IMR-90 (cell line): Measurements from ENCODE around the gene RYR3. TPM values are rescaled to one million over a fixed set of nuclear protein-coding genes. Genes with fewer than 3 reads are reported as not detected.
A peak's percentile ranks its signal among the peaks of the same experiment; 100 is the strongest.

Experiments
- ATAC-seq: fragments of 200-7000 bp; cut with Tn5 transposase; 2 replicates; pipeline ENCODE4 v1.9.1; 2020; ENCODE audit warnings: low read depth, mild to moderate bottlenecking, moderate library complexity
- BruUV-seq: library from RNA; stranded (reverse); fragments of 400-500 nt; replicated peaks from 2 replicates; lab custom pipeline; 2021; lab: Mats Ljungman, UMichigan
- CTCF ChIA-PET: fragments of 300-600 bp; formaldehyde crosslinking; extraction: SDS; loops from one replicate; lab custom pipeline; 2021; ENCODE audit warnings: antibody characterized with exemption; lab: Yijun Ruan, JAX
- POLR2A ChIA-PET: fragments of 300-600 bp; sonication (Branson Sonifier 250); formaldehyde crosslinking; loops from one replicate; lab custom pipeline; 2022; ENCODE audit warnings: antibody characterized with exemption; ENCODE audit not compliant: unreplicated experiment; lab: Charles Lee
- DNase-seq: peaks from one replicate; pipeline ENCODE4 v3.0.0; 2013
- H2AFZ ChIP-seq: replicated peaks from 2 replicates; pipeline ENCODE3; 2013; ENCODE audit warnings: low read length, mild to moderate bottlenecking; ENCODE audit not compliant: poor library complexity
- H2AK5ac ChIP-seq: 2 replicates; pipeline ENCODE4 v1.6.1; 2013; ENCODE audit warnings: low read depth, low read length, inconsistent platforms
- H2AK9ac ChIP-seq: replicated peaks from 2 replicates; pipeline ENCODE3; 2013; ENCODE audit warnings: mild to moderate bottlenecking, low read depth, low read length, moderate library complexity; ENCODE audit not compliant: poor library complexity
- H2BK120ac ChIP-seq: 2 replicates; pipeline ENCODE4 v1.6.1; 2013; ENCODE audit warnings: low read depth, low read length, inconsistent platforms
- H2BK15ac ChIP-seq: 3 replicates; pipeline ENCODE4 v1.6.1; 2013; ENCODE audit warnings: low read depth, low read length, inconsistent platforms
- H2BK20ac ChIP-seq: 2 replicates; pipeline ENCODE4 v1.6.1; 2013; ENCODE audit warnings: low read depth, mild to moderate bottlenecking, inconsistent platforms, low read length, moderate library complexity
- H2BK5ac ChIP-seq: 2 replicates; pipeline ENCODE4 v1.6.1; 2013; ENCODE audit warnings: mild to moderate bottlenecking, low read depth, low read length, inconsistent platforms; ENCODE audit not compliant: poor library complexity, severe bottlenecking
- H3K14ac ChIP-seq: replicated peaks from 2 replicates; pipeline ENCODE4 v1.6.1; 2013; ENCODE audit warnings: low read depth, low read length, inconsistent platforms
- H3K18ac ChIP-seq: 2 replicates; pipeline ENCODE4 v1.6.1; 2013; ENCODE audit warnings: low read depth, low read length, control low read depth
- H3K23ac ChIP-seq: 2 replicates; pipeline ENCODE4 v1.6.1; 2013; ENCODE audit warnings: low read depth, low read length, inconsistent platforms
- H3K27ac ChIP-seq: 2 replicates; pipeline ENCODE4 v1.5.1; 2013; ENCODE audit warnings: mild to moderate bottlenecking, control low read depth, low read length; ENCODE audit not compliant: insufficient read depth
- H3K27me3 ChIP-seq: 2 replicates; pipeline ENCODE4 v1.6.1; 2013; ENCODE audit warnings: low read length; ENCODE audit not compliant: control insufficient read depth, insufficient read depth
- H3K36me3 ChIP-seq: 2 replicates; pipeline ENCODE4 v1.6.1; 2013; ENCODE audit warnings: low read length, mixed read lengths; ENCODE audit not compliant: control insufficient read depth, insufficient read depth
- H3K4ac ChIP-seq: 2 replicates; pipeline ENCODE4 v1.6.1; 2013; ENCODE audit warnings: low read depth, low read length, inconsistent platforms
- H3K4me1 ChIP-seq: 2 replicates; pipeline ENCODE4 v1.6.1; 2013; ENCODE audit warnings: low read length, mixed read lengths; ENCODE audit not compliant: control insufficient read depth, insufficient read depth
- H3K4me2 ChIP-seq: 2 replicates; pipeline ENCODE4 v1.6.1; 2013; ENCODE audit warnings: low read depth, mild to moderate bottlenecking, control low read depth, low read length, moderate library complexity
- H3K4me3 ChIP-seq: 2 replicates; pipeline ENCODE4 v1.5.1; 2013; ENCODE audit warnings: low read depth, mild to moderate bottlenecking, control low read depth, low read length, moderate library complexity; ENCODE audit not compliant: insufficient read depth
- H3K56ac ChIP-seq: 2 replicates; pipeline ENCODE4 v1.6.1; 2013; ENCODE audit warnings: low read length, inconsistent platforms; ENCODE audit not compliant: insufficient read depth; ENCODE audit errors: extremely low read depth
- H3K79me1 ChIP-seq, 2 experiments: 2 replicates each; pipeline ENCODE4 v1.6.1; 2013; ENCODE audit warnings: low read length in 2 of 2, inconsistent platforms in 1 of 2, low read depth in 1 of 2
- H3K9ac ChIP-seq: 2 replicates; pipeline ENCODE4 v1.6.1; 2013; ENCODE audit warnings: low read depth, low read length, control low read depth
- H3K9me1 ChIP-seq: 2 replicates; pipeline ENCODE4 v1.6.1; 2013; ENCODE audit warnings: low read length, inconsistent platforms; ENCODE audit not compliant: insufficient read depth
- H3K9me3 ChIP-seq: 2 replicates; pipeline ENCODE4 v1.6.1; 2013; ENCODE audit warnings: low read length; ENCODE audit not compliant: control insufficient read depth, insufficient read depth
- H4K20me1 ChIP-seq: 2 replicates; pipeline ENCODE4 v1.6.1; 2013; ENCODE audit warnings: low read length, inconsistent platforms; ENCODE audit not compliant: insufficient read depth
- H4K5ac ChIP-seq: 2 replicates; pipeline ENCODE4 v1.6.1; 2013; ENCODE audit warnings: mild to moderate bottlenecking, low read depth, low read length, control low read depth
- H4K8ac ChIP-seq, 2 experiments: 2 replicates each; pipeline ENCODE4 v1.6.1; 2013; ENCODE audit warnings: low read depth in 2 of 2, low read length in 2 of 2, control low read depth in 1 of 2, inconsistent platforms in 1 of 2
- H4K91ac ChIP-seq: 2 replicates; pipeline ENCODE4 v1.6.1; 2013; ENCODE audit warnings: low read depth, low read length, inconsistent platforms; ENCODE audit not compliant: insufficient read depth
- BHLHE40 ChIP-seq: fragments of 150-350 bp; IDR thresholded peaks from 2 replicates; pipeline ENCODE4 v1.6.1; 2016; ENCODE audit warnings: mild to moderate bottlenecking, low read depth, low read length
- CEBPB ChIP-seq: IDR thresholded peaks from 2 replicates; pipeline ENCODE4 v1.6.1; 2012; ENCODE audit warnings: low read depth, low read length, improper control_type of control experiment
- CHD1 ChIP-seq: IDR thresholded peaks from 2 replicates; pipeline ENCODE4 v1.6.1; 2012; ENCODE audit warnings: low read depth, low read length, improper control_type of control experiment
- CTCF ChIP-seq: conservative IDR thresholded peaks from 2 replicates; pipeline ENCODE4 v1.5.1; 2012; ENCODE audit warnings: mild to moderate bottlenecking, low read depth, low read length, improper control_type of control experiment
- FOS ChIP-seq: fragments of 150-350 bp; IDR thresholded peaks from 2 replicates; pipeline ENCODE4 v1.6.1; 2016; ENCODE audit warnings: low read depth, low read length
- MAFK ChIP-seq: IDR thresholded peaks from 2 replicates; pipeline ENCODE4 v1.6.1; 2012; ENCODE audit warnings: low read depth, low read length, improper control_type of control experiment
- MAZ ChIP-seq: IDR thresholded peaks from 2 replicates; pipeline ENCODE4 v1.6.1; 2012; ENCODE audit warnings: low read depth, mild to moderate bottlenecking, low read length, improper control_type of control experiment, moderate library complexity, borderline replicate concordance
- NFE2L2 ChIP-seq: fragments of 150-350 bp; IDR thresholded peaks from 2 replicates; pipeline ENCODE4 v1.6.1; 2016; ENCODE audit warnings: low read depth, mild to moderate bottlenecking, low read length
- POLR2A ChIP-seq: IDR thresholded peaks from 2 replicates; pipeline ENCODE4 v1.6.1; 2012; ENCODE audit warnings: mild to moderate bottlenecking, low read depth, low read length
- RAD21 ChIP-seq: IDR thresholded peaks from 2 replicates; pipeline ENCODE4 v1.6.1; 2012; ENCODE audit warnings: low read length, improper control_type of control experiment
- RCOR1 ChIP-seq: IDR thresholded peaks from 2 replicates; pipeline ENCODE4 v1.6.1; 2012; ENCODE audit warnings: mild to moderate bottlenecking, low read length, improper control_type of control experiment; ENCODE audit not compliant: insufficient replicate concordance
- RFX5 ChIP-seq: IDR thresholded peaks from 2 replicates; pipeline ENCODE4 v1.8.0; 2012; ENCODE audit warnings: low read depth, mild to moderate bottlenecking, low read length, moderate library complexity
- SMC3 ChIP-seq: fragments of 150-350 bp; IDR thresholded peaks from 2 replicates; pipeline ENCODE4 v1.6.1; 2016; ENCODE audit warnings: low read depth, mild to moderate bottlenecking, antibody characterized with exemption, low read length, moderate library complexity
- WGBS, 2 experiments: methylation state at CpG; one replicate each; pipeline versions ENCODE4 v1.1.5 to v1.1.7; 2013; ENCODE audit warnings: missing lambda C conversion rate in 2 of 2; ENCODE audit not compliant: insufficient read length in 1 of 2; ENCODE audit errors: extremely low coverage in 2 of 2; 5-methylcytosine and 5-hydroxymethylcytosine counted together
- dilution Hi-C: fragments of 300-500 bp; cut with HindIII; formaldehyde crosslinking; loops from one replicate; pipeline ENCODE4 v1.14.3; 2018; ENCODE audit warnings: low sequenced_read_pairs; ENCODE audit not compliant: unreplicated experiment
- in situ Hi-C: fragments of 300-500 bp; cut with MboI; formaldehyde crosslinking; loops from 3 replicates; pipeline ENCODE4 v1.14.3; 2019; ENCODE audit warnings: low sequenced_read_pairs, inconsistent platforms, mixed read lengths
- intact Hi-C: fragments of 100-400 bp; cut with micrococcal nuclease; formaldehyde crosslinking; loops from 2 replicates; pipeline ENCODE4 v1.10.0; 2022
- polyA plus RNA-seq, 3 experiments: library from polyadenylated mRNA; depleted of rRNA; stranded (reverse); fragments of >200 nt; gene quantifications; 2 replicates each; pipeline ENCODE4 v1.2.3, GENCODE V29; 2012; ENCODE audit warnings: low replicate concordance in 1 of 3
- total RNA-seq: library from RNA; depleted of rRNA; stranded (reverse); fragments of >200 nt; gene quantifications from 2 replicates; pipeline ENCODE4 v1.2.3, GENCODE V29; 2012
- TF ChIP-seq, protein P1 (sequence below): fragments of 150-350 bp; IDR thresholded peaks from 2 replicates; pipeline ENCODE4 v1.6.1; 2017; ENCODE audit warnings: mild to moderate bottlenecking, antibody characterized with exemption, low read length, low read depth
- TF ChIP-seq, protein P2 (sequence below): fragments of 150-350 bp; IDR thresholded peaks from 2 replicates; pipeline ENCODE4 v1.6.1; 2016; ENCODE audit warnings: low read depth, mild to moderate bottlenecking, low read length, moderate library complexity, borderline replicate concordance

RYR3 gene
- total and polyA plus RNA-seq, 2 of the 4 experiments (the other 2 are of a cell fraction), result 0.18 TPM; not detected in 1

DNA sequence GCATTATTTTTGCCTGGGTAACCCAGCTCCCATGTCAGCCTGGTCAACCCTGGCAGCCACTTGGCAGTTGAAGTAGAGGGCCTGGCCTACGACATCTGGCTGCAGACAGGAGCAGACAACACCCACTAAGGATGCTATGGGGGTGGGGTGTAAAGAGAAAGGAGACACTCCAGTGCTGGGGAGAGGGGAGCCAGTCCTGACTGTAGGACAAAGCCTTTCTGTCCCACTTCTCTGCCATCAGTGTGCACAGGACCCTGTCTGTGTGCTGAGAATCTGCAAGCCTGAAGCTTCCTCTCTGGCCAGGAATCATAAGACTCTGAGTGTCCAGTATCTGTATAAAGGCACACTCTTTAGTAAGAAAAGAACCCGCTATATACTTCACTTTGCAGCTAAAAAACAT is 561.2 kb downstream of the RYR3 start:
- Histone ChIP-seq H3K23ac (no peak overlapping the region), H3K9me1 (0 out of 2 replicates have a peak, but pooled peaks cover 3% of the 10 kb centered on the region), H3K56ac (no peak overlapping the region), H3K4me2 (no peak overlapping the region), H4K5ac (no peak overlapping the region), H2BK15ac (no peak overlapping the region), H2BK20ac (no peak overlapping the region), H3K9me3 (no peaks in the 10 kb centered on the region), H4K20me1 (no peaks in the 10 kb centered on the region), H2BK5ac (no peak overlapping the region), H3K4me1 (no peaks in the 10 kb centered on the region), H3K18ac (no peak overlapping the region), H2AK9ac (no peak overlapping the region), H2AFZ (no peak overlapping the region), H3K36me3 (no peaks in the 10 kb centered on the region), H3K4me3 (no peak overlapping the region), H3K9ac (no peak overlapping the region), H3K27me3 (no peaks in the 10 kb centered on the region), H2AK5ac (no peak overlapping the region), H2BK120ac (no peak overlapping the region), H3K79me1 (no peaks in the 10 kb centered on the region), H3K14ac (no peak overlapping the region), H4K8ac (no peak overlapping the region), H3K27ac (no peak overlapping the region), H3K4ac (no peak overlapping the region), H4K91ac (no peak overlapping the region)
- WGBS, 2 experiments, result no CpG with 5 or more reads among the region's 2 CpGs
- intact Hi-C loops, result no loop called here
- peak; percentile 17; the same call in 1 of the 2 replicates for ATAC-seq
- TF ChIP-seq CHD1 (no peak), NFE2L2 (no peak), MAFK (no peak), MAZ (no peak), POLR2A (no peak), RCOR1 (no peak), FOS (no peak), BHLHE40 (no peak), RFX5 (no peak), CEBPB (no peak), SMC3 (no peak), CTCF (no peak), RAD21 (no peak)
- TF ChIP-seq, protein P1, sequence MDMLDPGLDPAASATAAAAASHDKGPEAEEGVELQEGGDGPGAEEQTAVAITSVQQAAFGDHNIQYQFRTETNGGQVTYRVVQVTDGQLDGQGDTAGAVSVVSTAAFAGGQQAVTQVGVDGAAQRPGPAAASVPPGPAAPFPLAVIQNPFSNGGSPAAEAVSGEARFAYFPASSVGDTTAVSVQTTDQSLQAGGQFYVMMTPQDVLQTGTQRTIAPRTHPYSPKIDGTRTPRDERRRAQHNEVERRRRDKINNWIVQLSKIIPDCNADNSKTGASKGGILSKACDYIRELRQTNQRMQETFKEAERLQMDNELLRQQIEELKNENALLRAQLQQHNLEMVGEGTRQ, result no peak
- TF ChIP-seq, protein P2, sequence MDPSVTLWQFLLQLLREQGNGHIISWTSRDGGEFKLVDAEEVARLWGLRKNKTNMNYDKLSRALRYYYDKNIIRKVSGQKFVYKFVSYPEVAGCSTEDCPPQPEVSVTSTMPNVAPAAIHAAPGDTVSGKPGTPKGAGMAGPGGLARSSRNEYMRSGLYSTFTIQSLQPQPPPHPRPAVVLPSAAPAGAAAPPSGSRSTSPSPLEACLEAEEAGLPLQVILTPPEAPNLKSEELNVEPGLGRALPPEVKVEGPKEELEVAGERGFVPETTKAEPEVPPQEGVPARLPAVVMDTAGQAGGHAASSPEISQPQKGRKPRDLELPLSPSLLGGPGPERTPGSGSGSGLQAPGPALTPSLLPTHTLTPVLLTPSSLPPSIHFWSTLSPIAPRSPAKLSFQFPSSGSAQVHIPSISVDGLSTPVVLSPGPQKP, result no peak
- BruUV-seq, result no TSS peak
- DNase-seq, result no peak
- ChIA-PET CTCF (no interaction called here), POLR2A (interaction anchor here (0.6 kb wide), 1 partner anchor 39 kb away, joined by 8 read pairs; no protein-coding TSS in a partner anchor)
- in situ Hi-C loops, result no loop called here
- dilution Hi-C loops, result no loop called here
